Fibroblast of pulmonary artery (primary cell): ENCODE measurements around the gene CRACDL.

Experiments
- DNase-seq: peaks from one replicate; pipeline ENCODE4 v3.0.0-alpha.2; 2010; ENCODE audit warnings: low read depth
- H3K4me3 ChIP-seq: replicated peaks from 2 replicates; pipeline ENCODE4 v1.5.1; 2011; ENCODE audit warnings: low read depth, mild to moderate bottlenecking, control low read depth, low read length, moderate library complexity
- CTCF ChIP-seq: IDR thresholded peaks from 2 replicates; pipeline ENCODE4 v1.5.1; 2011; ENCODE audit warnings: mild to moderate bottlenecking, control low read depth, low read length, inconsistent platforms; ENCODE audit errors: missing control alignments

Gene CRACDL

GRCh38 chr2:98796775-98797544, 139.1 kb downstream of the CRACDL start:
- peak; percentile 31 for DNase-seq
- no peak for TF ChIP-seq CTCF
- H3K4me3 ChIP-seq = no peak overlapping the region

- no peak overlapping the region for H3K4me3 ChIP-seq
- DNase-seq = peak; percentile 29
- TF ChIP-seq CTCF = no peak
Observed at GRCh38 chr2:98795891-98796676, 139.9 kb downstream of the CRACDL start.

- no peak for DNase-seq
- TF ChIP-seq CTCF = no peak
- H3K4me3 ChIP-seq = no peak overlapping the region
Observed at GRCh38 chr2:98793897-98794830, 141.9 kb downstream of the CRACDL start.

- TF ChIP-seq CTCF = no peak
- no peak overlapping the region for H3K4me3 ChIP-seq
- DNase-seq = no peak
Observed at GRCh38 chr2:98793275-98793674, 142.8 kb downstream of the CRACDL start.

GRCh38 chr2:98790221-98790620, 145.8 kb downstream of the CRACDL start:
- no peak for DNase-seq
- TF ChIP-seq CTCF = no peak
- H3K4me3 ChIP-seq = no peak overlapping the region

- no peak for DNase-seq
- no peak overlapping the region for H3K4me3 ChIP-seq
- no peak for TF ChIP-seq CTCF
Observed at GRCh38 chr2:98787700-98788099, 148.3 kb downstream of the CRACDL start.
